Activated T-cell treated with anti-CD3 and anti-CD28 coated beads for 24 hours (primary cell): Measurements from ENCODE around the gene RAB11FIP2.

Source experiments
- DNase-seq: peaks from one replicate; pipeline ENCODE4 v3.0.0-alpha.2; 2020; ENCODE audit warnings: low read depth

RAB11FIP2 gene

DNA sequence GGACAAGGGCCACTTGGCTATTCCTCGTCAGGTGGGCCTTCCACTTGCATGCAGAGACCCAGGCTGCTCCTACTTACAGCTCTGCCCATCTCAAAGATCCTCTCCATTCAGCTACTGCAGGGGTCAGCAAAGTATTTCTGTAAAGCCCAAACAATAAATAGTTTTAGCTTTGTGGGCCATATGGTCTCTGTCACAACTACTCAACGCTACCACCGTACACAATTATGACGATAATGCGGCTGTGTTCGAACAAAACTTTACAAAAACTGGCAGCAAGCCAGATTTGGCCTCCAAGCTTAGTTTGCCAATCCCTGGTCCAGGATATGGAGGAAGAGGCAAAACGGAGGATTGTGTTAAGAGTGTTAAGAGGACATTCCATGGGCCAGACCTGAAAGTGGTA lies 12.8 kb downstream of the RAB11FIP2 start:
- no peak for DNase-seq

DNA sequence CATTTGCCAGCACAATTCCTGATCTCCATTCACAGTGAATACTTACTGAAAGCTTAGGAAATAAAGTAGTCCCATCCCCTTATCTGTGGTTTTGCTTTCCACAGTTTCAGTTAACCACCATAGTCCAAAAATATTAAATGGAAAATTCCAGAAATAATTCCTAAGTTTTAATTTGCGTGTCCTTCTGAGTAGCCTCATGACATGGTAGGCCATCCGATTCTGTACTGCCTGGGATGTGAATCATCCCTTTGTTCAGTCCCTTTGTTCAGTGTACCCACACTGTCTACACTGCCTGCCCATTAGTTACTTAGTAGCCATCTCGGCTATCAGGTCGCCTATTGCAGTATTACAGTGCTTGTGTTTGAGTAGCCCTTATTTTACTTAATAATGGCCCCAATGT lies 14.2 kb downstream of the RAB11FIP2 start:
- no peak for DNase-seq

GRCh38 chr10:118031351-118032075 lies 15.2 kb downstream of the RAB11FIP2 start:
- DNase-seq: no peak

DNA sequence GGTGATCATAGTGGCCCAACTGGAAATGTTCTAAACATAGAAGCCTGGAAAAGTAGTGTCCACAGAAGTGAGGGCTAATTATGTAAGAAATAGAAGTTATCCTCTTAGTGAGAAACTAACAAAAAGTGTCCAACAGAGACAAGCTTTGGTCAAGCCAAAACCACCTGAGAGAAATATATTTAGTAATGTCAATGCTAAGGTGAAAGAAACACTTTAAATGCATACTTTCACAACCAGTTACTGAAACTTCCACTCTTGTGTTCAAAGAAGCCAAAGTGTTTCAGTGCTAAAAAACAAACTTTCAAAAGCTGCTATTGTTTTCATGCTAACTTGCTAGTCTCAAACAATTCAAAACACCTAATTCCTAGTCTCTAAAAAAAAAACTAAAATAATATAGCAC lies 18.1 kb downstream of the RAB11FIP2 start:
- no peak for DNase-seq

GRCh38 chr10:118027397-118027796 lies 19.3 kb downstream of the RAB11FIP2 start:
- DNase-seq: no peak

- DNase-seq: no peak
Observed at GRCh38 chr10:118026936-118027335, 19.8 kb downstream of the RAB11FIP2 start.

DNA sequence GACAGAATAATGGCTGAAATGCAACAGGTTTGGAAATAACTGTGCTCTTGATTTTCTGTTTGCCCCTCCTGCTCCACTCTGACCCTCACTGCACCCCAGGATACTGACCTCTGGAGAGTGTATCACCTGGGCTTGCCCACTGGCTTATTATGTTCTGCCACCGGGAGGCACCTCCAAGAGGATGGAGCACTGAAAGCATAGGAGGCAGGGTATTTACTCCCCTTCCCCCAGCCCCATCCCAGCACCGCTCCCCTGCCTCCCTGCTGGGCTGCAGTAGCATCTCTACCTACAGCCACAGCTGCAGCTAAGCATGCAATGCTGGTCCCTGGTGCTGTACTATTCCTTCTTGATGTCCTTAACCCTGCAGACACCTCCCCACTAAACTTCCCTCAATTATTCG lies 26.4 kb downstream of the RAB11FIP2 start:
- DNase-seq: no peak

DNA sequence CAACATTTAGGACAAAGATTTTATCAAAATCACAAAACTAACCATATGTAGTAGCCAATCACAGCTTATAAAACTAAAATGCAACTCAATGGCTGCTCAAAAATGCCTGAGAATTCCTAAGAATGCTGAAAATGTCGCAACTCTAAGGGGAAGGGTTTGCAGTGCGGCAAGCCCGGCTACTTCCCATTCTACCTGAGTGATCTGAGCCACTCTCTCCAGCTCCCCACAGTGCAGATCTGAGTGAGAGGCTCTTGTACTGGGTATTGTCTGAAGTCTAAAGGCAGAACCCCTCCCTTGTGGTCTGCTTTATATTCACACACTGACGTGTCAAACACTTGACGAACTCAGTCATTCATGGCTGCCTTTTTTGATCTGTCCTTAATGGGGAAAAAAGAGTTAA lies 28.9 kb downstream of the RAB11FIP2 start:
- DNase-seq: no peak

DNA sequence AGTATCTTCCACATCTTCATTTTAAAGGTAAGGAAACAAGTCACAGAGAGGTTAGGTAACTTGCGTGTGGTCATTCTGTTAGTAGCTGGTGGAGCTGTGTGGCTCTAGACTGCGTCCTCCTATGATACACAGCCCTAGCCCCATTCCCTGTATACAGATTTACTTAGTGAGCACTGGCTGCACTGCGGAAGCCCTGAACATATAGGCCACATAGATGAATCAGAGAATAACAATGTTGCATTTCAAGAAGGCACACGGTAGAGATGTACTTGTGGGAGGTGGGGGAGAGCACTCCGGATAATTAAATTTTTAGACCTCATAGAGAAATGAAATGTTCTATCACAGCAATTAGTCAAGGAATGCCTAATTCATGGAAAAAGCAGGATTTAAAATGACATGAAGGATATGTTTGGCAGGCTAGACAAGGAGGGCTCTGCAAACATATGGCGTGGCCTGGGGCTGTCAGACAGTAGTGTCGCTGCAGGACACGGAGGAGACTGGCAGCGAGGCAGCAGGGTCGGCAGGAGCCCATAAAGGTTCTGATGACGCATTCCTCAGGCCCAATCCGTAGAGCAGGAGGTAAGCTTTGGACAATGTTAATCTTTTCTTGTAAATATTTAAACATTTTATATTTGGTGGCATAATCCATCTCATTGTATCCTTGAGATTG lies 29.5 kb downstream of the RAB11FIP2 start:
- no peak for DNase-seq

DNA sequence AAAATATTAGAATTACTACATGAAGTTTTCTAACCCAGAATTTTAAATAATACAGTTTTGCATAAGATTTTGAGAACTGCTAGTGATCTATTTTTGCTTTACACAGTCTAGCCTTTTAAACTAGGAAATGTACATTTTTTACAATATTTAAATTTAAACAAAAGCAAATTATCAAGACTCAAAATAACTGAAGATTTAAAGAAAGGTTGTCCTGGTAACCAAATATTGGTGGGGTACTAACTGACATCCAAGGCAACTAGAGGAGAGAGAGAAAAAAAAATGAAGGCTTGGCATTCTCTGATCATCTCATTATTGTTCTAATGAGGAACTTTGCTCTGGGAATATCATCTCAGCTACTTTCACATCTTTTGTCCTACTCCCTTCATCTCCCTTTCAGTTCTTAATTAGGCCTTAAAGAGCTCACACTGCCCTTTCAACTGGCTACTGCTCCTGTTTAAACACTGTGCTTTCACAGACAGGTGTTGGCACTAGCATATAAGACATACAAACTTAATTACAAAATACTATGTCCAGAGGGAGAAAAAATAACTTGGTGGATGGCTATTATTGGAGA lies 33.7 kb downstream of the RAB11FIP2 start:
- DNase-seq: no peak

GRCh38 chr10:118007773-118008172 lies 39.0 kb downstream of the RAB11FIP2 start:
- DNase-seq: no peak

DNA sequence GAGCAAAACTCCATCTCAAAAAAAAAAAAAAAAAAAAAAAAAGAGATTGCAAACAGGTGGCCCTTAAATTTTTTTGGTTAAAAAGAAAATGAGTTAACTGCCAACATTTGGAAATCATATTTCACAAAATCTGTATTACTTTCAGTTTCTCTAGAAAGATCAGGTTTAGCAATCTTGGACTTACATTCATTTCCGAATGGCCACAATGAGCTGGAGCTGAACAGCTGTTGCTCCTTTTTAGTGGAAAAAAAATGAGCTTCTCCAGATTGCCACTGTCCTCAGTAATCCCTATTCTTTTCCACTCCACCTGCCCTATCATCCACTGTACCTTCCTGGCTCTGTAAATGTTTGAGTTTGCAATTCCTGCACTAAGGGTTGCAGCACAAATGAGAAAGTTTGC lies 43.6 kb downstream of the RAB11FIP2 start:
- no peak for DNase-seq

GRCh38 chr10:118002581-118002980 lies 44.2 kb downstream of the RAB11FIP2 start:
- DNase-seq: no peak

DNA sequence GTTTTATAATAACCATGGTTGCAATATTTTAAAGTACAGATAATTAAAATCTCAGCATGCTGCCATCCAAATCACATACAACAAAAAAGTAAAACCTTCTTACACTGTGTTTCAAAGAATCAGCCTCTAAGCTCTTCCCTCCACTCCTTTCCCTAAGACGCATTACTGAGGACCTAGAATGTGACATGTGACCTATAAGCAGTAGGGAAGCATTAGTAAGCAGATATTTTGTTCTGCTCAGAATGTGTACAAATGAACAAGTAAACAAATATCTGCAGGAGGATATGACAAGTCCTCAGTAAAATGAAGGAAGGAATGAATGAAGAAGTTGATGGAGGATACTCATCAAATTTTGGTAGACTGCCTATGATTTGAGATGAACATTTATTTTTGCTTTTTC lies 49.1 kb downstream of the RAB11FIP2 start:
- no peak for DNase-seq

DNA sequence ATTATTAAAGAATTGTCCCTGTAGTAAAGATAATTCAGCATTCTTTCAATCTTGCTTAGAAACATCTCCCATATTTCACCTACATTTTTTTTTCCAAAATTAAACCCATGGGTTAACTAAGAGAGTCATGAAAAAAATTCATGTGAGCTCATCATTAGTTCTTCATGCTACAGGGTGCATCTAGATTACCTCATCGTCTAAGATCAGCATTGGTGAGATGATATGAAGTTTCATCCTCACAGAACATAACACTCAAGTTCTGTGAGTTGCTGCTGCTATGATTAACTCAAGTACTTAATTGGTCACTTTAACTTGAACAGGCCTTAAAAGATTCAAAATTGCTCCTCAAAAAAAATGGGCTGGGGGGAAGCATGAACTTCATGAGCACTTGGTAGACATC lies 50.0 kb downstream of the RAB11FIP2 start:
- no peak for DNase-seq

GRCh38 chr10:117994771-117995170 lies 52.0 kb downstream of the RAB11FIP2 start:
- DNase-seq: no peak

DNA sequence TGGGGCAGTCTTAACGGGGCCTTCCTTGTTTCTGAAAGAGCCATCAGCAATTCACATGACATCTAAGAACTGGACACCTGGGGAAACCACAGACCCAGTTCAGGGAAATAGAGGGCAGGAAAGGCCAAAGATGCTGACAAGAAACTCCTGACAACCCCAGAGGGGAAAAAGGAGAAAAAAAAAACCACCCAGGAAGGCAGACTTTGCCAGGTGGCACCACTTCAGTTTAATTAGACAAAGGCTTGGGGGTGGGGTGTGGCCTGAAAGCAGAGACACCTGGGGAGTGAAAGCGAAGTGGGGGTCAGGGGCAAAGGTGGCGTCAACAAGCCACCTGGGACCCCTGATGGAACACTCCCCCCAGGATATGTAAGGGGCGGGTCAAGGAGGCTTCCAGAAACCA lies 53.6 kb downstream of the RAB11FIP2 start:
- DNase-seq: no peak

DNA sequence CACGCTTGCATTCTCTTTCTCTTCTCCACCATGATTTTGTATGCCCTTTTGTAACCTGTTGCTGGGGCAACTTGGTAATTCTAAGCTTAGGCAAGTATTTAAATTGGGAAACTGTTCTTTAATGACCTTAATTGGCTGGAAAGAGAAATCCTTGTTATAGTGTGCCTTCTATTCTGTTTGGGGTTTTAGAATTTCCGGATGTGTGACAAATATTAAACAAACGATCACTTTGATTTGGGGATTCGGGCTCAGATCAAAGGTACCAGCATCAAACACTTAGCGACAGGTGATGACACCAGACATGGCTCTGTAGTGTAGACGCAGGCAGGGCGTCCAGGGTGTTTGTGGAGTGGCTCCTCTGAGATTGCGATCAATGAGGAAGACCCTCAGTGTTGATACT lies 55.0 kb downstream of the RAB11FIP2 start:
- no peak for DNase-seq

DNA sequence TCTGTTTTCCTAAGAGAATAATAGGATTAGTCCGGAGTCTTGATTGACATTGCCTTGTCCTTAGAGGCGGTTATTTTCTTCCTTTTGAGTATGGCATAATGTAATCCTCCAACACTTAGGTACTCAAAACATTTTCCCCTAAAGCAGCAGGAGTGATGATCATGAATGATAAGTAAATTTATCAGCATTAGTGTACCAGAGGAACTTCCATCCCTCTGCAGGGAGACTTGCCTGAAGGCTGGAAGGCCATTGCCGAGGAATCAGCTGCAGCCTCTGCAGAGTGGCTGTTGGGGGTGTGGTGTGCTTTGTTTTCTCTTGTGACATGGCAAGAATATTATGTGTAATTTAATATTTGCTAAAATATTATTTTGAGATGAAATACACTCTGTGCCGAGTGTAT lies 56.8 kb downstream of the RAB11FIP2 start:
- no peak for DNase-seq

DNA sequence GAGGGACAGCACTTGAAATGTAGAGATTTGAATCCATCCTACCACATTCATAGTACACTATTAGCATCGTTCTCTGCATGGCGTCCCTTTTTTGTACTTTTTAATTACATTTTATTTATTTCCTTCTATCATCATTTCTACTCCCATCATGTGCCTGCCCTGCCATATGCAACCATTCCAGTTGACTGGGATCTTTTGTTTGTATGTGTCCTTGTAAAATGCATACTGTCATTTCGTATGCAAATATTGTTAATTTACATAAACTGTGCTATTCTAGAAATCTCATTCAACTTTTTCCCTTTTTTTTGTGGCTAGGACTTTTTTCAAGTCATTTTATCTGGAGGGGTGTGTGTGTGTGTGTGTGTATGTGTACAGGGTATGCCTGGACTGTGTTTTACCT lies 57.9 kb downstream of the RAB11FIP2 start:
- DNase-seq: no peak

- DNase-seq: no peak
Observed at GRCh38 chr10:117987244-117987909, 59.4 kb downstream of the RAB11FIP2 start.

- DNase-seq: no peak
Observed at GRCh38 chr10:117983961-117984360, 62.8 kb downstream of the RAB11FIP2 start.
